NCI-H2171 (cell line): ENCODE data around the gene MACROD1.
A peak's percentile ranks its signal among the peaks of the same experiment; 100 is the strongest.

Source experiments
- DNase-seq: peaks from one replicate; lab custom pipeline; 2025; lab: John Stamatoyannopoulos, UW

MACROD1 gene

GRCh38 chr11:64035576-64035975 is 130.3 kb downstream of the MACROD1 start, which contains the start of gene FLRT1:
TSS of gene FLRT1 (plus strand) at chr11:64035931. CDS start at chr11:64116268, 80,337 bp downstream.
- peak; percentile 47 for DNase-seq

- no peak for DNase-seq
Observed at GRCh38 chr11:64035081-64035524, 130.8 kb downstream of the MACROD1 start.

GRCh38 chr11:64034411-64034811 is 131.5 kb downstream of the MACROD1 start:
- no peak for DNase-seq

GRCh38 chr11:64032050-64032449 is 133.9 kb downstream of the MACROD1 start:
- DNase-seq, result no peak

GRCh38 chr11:64031001-64031400 is 134.9 kb downstream of the MACROD1 start:
- no peak for DNase-seq

- DNase-seq, result no peak
Observed at GRCh38 chr11:64029773-64030172, 136.1 kb downstream of the MACROD1 start.

- DNase-seq, result peak; percentile 73
Observed at GRCh38 chr11:64028398-64029115, 137.4 kb downstream of the MACROD1 start.

- no peak for DNase-seq
Observed at GRCh38 chr11:64027651-64028397, 138.1 kb downstream of the MACROD1 start.

GRCh38 chr11:64026575-64027205 is 139.2 kb downstream of the MACROD1 start:
- no peak for DNase-seq

- no peak for DNase-seq
Observed at GRCh38 chr11:64025205-64025604, 140.7 kb downstream of the MACROD1 start.

- no peak for DNase-seq
Observed at GRCh38 chr11:64023712-64024710, 141.9 kb downstream of the MACROD1 start.

- DNase-seq, result no peak
Observed at GRCh38 chr11:64022125-64022784, 143.7 kb downstream of the MACROD1 start.

- DNase-seq, result no peak
Observed at GRCh38 chr11:64021757-64022093, 144.2 kb downstream of the MACROD1 start.

GRCh38 chr11:64020976-64021756 is 144.7 kb downstream of the MACROD1 start:
- DNase-seq, result peak; percentile 50

GRCh38 chr11:64019106-64020037 is 146.5 kb downstream of the MACROD1 start:
- no peak for DNase-seq

GRCh38 chr11:64018310-64018709 is 147.6 kb downstream of the MACROD1 start:
- DNase-seq, result no peak

- no peak for DNase-seq
Observed at GRCh38 chr11:64017945-64018224, 148.0 kb downstream of the MACROD1 start.

GRCh38 chr11:64015935-64016845 is 149.7 kb downstream of the MACROD1 start:
- DNase-seq, result peak; percentile 55
